Right forelimb (tissue), 1 donor: ENCODE measurements around the gene GPR50.

Experiments
- DNase-seq: peaks from one replicate; pipeline ENCODE4 v3.0.0-alpha.2; 2018

The GPR50 gene

GRCh38 chrX:151228935-151229334 is 52.6 kb downstream of the GPR50 start:
- no peak for DNase-seq
